SK-N-SH treated with all-trans-retinoic acid at 6 μM for 48 hours (cell line): Measurements from ENCODE around the gene CTDSP2.

Experiments
- ATAC-seq: fragments of 200-7000 bp; cut with Tn5 transposase; 3 replicates; pipeline ENCODE4 v1.9.1; 2020; ENCODE audit warnings: mild to moderate bottlenecking, moderate library complexity
- ARNTL ChIP-seq: fragments of 450-650 bp; formaldehyde crosslinking; IDR thresholded peaks from 2 replicates; pipeline ENCODE4 v1.5.0; 2020; ENCODE audit warnings: low read depth, mild to moderate bottlenecking, moderate library complexity, borderline replicate concordance
- CSDC2 ChIP-seq: fragments of 250-450 bp; sonication (Bioruptor Pico); IDR thresholded peaks from 2 replicates; pipeline ENCODE4 v1.5.0; 2020; ENCODE audit warnings: mild to moderate bottlenecking, moderate library complexity
- CSRNP3 ChIP-seq: fragments of 250-450 bp; sonication (Bioruptor Pico); IDR thresholded peaks from 2 replicates; pipeline ENCODE4 v1.5.1; 2021; ENCODE audit warnings: mild to moderate bottlenecking, moderate library complexity
- ESRRG ChIP-seq: fragments of 250-450 bp; sonication (Bioruptor Pico); IDR thresholded peaks from 2 replicates; pipeline ENCODE4 v1.6.1; 2021; ENCODE audit warnings: mild to moderate bottlenecking
- GLIS3 ChIP-seq: fragments of 250-450 bp; sonication (Bioruptor Pico); IDR thresholded peaks from 2 replicates; pipeline ENCODE4 v1.5.0; 2020; ENCODE audit warnings: mild to moderate bottlenecking, moderate library complexity
- PPARA ChIP-seq: fragments of 250-450 bp; sonication (Bioruptor Pico); IDR thresholded peaks from 2 replicates; pipeline ENCODE4 v1.5.0; 2020; ENCODE audit warnings: mild to moderate bottlenecking, borderline replicate concordance
- RARB ChIP-seq: fragments of 250-450 bp; sonication (Bioruptor Pico); IDR thresholded peaks from 2 replicates; pipeline ENCODE4 v1.8.0; 2021; ENCODE audit warnings: mild to moderate bottlenecking, moderate library complexity
- TCF4 ChIP-seq: fragments of 250-450 bp; sonication (Bioruptor Pico); IDR thresholded peaks from 2 replicates; pipeline ENCODE4 v1.8.0; 2021; ENCODE audit warnings: mild to moderate bottlenecking, moderate library complexity, borderline replicate concordance
- ZFP30 ChIP-seq: fragments of 450-650 bp; formaldehyde crosslinking; IDR thresholded peaks from 2 replicates; pipeline ENCODE4 v1.5.0; 2022; ENCODE audit warnings: mild to moderate bottlenecking, moderate library complexity
- ZNF565 ChIP-seq: fragments of 450-650 bp; formaldehyde crosslinking; conservative IDR thresholded peaks from 2 replicates; pipeline ENCODE4 v1.5.0; 2020; ENCODE audit warnings: low read depth, mild to moderate bottlenecking, moderate library complexity
- TF ChIP-seq, protein P1 (sequence below): fragments of 250-450 bp; sonication (Bioruptor Pico); IDR thresholded peaks from 2 replicates; pipeline ENCODE4 v1.5.0; 2020; ENCODE audit warnings: mild to moderate bottlenecking, moderate library complexity

Gene CTDSP2

DNA sequence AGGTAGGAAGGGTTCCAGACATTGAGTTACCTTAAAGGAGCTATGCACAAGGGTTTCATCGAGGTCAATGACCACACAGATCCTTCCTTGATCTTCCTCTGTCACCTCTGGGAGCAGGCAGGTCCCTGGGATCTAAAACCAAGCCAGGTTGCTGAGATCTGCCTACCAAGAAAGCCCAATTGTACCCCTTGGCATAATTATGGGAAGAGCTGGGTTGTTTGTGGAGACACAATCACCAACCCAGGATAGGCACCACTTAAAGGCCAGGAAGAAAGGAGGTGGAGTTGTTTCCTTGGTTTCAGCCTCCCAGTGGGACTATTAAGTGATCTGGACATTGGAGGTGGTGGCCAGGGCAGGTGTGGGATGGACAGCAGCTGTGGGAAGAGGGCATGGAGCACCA is 19.6 kb downstream of the CTDSP2 start:
- ATAC-seq, result no peak
- no peak for TF ChIP-seq ZFP30 (CRISPR knock-in tag)
- TF ChIP-seq, all 23 proteins: peak for 0

DNA sequence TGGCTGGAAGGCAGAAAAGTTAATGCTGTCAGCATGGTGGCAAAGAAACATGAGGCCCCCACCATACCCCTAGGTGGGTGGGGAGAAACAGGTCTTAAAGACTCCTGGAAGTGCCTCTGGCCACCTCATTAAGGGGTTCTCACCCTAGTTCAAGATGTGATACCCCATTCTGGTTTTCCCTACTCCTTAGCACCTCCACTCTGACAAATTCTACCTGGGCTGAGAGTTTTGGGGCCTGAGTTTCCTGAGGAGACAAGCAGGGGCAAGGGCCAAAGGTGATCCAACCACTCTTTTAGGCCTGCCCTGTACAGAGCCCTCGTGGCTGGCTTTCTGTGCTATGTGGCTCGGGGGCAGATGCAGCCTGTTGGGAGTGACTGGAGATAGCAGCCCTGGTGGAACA is 20.1 kb downstream of the CTDSP2 start:
- no peak for ATAC-seq

DNA sequence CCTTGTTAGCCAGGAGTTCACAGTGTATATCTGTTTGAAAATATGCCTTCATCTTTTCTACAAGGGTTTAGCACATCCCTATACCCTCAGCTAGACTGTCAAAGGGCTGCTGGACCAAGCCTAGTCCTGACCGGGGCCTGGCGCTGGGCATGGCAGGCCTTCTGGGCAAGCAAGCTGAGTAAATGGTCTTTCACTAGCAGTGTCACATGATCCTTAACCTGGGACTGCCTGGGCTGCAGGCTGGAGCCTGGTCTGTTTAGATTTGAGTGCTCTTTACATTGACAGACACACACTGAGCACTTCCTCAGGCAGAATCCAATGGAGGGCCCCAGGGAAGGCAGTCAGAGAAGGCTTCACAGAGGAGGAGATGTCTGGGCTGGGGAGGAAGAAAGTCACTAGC is 21.1 kb downstream of the CTDSP2 start:
- TF ChIP-seq PPARA (CRISPR knock-in tag) (no peak), ZNF565 (CRISPR knock-in tag) (no peak), TCF4 (no peak)
- ATAC-seq, result no peak

More for the DNA sequence above, 20.1 kb downstream of the CTDSP2 start:
- TF ChIP-seq, protein P1, sequence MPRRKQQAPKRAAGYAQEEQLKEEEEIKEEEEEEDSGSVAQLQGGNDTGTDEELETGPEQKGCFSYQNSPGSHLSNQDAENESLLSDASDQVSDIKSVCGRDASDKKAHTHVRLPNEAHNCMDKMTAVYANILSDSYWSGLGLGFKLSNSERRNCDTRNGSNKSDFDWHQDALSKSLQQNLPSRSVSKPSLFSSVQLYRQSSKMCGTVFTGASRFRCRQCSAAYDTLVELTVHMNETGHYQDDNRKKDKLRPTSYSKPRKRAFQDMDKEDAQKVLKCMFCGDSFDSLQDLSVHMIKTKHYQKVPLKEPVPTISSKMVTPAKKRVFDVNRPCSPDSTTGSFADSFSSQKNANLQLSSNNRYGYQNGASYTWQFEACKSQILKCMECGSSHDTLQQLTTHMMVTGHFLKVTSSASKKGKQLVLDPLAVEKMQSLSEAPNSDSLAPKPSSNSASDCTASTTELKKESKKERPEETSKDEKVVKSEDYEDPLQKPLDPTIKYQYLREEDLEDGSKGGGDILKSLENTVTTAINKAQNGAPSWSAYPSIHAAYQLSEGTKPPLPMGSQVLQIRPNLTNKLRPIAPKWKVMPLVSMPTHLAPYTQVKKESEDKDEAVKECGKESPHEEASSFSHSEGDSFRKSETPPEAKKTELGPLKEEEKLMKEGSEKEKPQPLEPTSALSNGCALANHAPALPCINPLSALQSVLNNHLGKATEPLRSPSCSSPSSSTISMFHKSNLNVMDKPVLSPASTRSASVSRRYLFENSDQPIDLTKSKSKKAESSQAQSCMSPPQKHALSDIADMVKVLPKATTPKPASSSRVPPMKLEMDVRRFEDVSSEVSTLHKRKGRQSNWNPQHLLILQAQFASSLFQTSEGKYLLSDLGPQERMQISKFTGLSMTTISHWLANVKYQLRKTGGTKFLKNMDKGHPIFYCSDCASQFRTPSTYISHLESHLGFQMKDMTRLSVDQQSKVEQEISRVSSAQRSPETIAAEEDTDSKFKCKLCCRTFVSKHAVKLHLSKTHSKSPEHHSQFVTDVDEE (CRISPR knock-in tag), result no peak
- TF ChIP-seq RARB (CRISPR knock-in tag), result no peak
- TF ChIP-seq PPARA (CRISPR knock-in tag), result no peak
- TF ChIP-seq GLIS3, result no peak
- TF ChIP-seq CSDC2 (CRISPR knock-in tag), result no peak
- TF ChIP-seq CSRNP3, result no peak
- TF ChIP-seq ARNTL (CRISPR knock-in tag), result no peak

- no peak for ATAC-seq
These were observed 22.5 kb downstream of the CTDSP2 start for GRCh38 chr12:57823908-57824640.

More at GRCh38 chr12:57823908-57824640, 22.5 kb downstream of the CTDSP2 start:
- TF ChIP-seq CSRNP3 (no peak), ZNF565 (CRISPR knock-in tag) (no peak), ESRRG (CRISPR knock-in tag) (no peak), CSDC2 (CRISPR knock-in tag) (no peak)
- TF ChIP-seq, protein P1 (CRISPR knock-in tag), result no peak
- TF ChIP-seq, all 23 proteins: peak for 0
